HG03571 (cell line): ENCODE results near the gene PTPRN2.
"Not testable (repeated sequence)": the region's sequence is repeated elsewhere in the genome, so short reads cannot be mapped to it uniquely, and the experiment has no call there.

ENCODE experiments used
- ATAC-seq: cut with Tn5 transposase; IDR thresholded peaks from one replicate; pipeline ENCODE4 v1.9.1; 2021; ENCODE audit not compliant: unreplicated experiment

The PTPRN2 gene

DNA sequence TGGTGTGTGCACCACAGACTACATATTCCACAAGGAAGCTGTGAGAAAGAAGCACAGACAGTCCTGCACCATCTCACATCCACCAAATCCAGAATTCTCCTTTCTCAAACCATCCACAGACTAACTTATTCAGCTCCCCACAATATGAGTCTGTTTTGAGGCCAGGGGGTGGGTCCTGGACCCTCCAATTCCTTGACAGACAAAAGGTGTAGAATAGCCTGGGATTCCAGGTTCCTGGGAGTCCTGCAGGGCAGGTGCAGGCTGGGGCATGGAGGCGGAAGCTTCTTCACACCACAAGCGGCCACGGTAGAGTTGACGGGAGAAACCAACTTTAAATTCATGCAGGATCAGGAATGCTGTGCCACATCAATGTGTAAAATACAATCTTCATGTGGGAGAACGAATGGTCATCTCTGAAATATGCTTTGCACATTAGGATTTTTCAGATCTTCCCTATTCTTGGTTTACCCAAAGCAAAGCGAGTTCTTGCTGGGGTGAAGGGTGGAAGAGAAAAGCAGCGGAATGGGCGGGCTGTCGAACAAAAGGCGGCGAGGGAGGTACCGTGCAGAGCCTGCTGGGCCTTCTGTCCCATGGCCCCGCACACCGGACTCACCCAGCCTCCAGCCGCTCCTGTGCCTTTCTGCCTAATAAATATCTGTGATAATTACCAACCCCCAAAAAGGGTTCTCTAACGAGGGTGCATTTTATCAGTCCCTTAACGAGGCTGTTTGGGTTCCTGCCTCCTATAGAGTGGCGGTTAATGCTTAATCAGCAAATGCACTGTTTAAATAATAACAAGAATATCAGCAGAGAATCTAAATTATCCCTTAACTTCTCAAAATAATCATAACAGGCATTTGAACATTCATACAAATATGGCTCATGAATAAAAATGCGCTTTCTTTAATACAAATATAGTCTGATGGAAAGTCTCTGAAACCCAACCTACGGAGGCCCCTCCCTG is 736.9 kb downstream of the PTPRN2 start:
- no peak for ATAC-seq

DNA sequence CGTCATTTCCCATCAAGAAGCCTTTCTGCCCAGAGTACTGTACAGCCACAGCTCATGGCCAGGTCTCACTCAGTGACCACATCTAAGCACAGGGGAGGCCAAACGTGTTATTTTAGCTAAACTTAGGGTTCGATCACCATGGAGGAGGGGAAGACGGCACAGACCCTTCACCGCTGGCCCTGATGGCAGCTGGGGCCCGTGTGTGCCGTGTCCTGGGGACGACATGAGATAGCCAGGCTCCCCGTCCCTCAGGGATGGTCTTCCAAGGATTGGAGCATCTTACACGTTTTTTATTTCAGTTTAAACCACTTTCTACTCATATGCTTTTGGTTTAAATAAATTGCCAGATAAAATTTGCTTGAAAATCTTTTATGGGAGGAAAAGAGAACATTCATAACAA is 737.9 kb downstream of the PTPRN2 start:
- ATAC-seq = no peak

DNA sequence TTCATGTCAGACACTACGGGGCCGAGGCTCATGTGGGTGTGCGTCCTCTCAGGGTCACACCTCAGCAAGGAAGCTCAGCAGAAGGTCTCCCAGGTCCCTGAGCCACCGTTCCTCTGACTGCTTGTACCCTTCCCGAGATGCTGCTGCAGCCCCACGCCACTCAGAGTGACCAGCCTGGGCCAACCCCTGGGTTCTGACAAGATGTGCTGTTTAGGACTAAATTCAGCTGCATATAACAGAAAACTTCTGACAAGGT is 738.4 kb downstream of the PTPRN2 start:
- ATAC-seq = no peak

DNA sequence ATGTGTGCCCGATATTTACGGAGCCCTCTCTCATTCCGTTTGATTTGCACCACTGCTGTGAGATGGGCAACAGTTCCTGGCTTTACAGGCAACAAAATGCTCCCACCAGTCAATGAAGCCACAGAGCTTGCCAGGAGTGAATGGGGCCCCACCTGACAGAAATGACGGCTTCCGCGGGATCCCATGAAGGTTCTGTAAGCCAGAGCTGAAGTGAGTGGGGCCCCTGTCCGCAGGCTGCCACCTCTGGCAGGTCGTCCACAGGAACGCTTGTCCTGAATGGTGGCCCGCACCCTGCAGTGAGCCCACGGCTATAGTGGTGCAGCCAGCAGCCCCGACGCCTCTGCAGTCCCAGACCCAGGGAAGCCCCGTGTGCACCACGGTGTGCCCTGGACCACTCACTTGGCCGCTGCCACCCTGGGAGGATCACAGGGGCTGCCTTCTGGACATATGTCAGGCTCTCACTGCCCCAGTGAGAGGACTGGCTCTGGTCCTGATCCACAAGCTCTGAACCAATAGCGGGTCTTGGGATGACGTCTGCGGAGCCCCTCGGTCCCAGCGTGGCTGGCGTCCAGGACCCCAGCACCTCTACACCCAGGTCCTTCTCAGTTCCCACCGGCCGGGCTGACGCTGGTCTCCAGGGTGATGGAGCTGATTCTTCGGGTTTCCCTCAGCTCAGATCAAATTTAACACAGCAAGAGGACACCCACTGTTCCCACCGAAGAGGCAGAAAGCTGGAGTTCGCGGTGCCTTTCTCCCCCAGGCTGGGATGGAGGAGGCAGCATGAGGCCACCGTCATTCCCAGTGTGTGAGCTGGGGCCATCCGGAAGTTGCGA is 738.9 kb downstream of the PTPRN2 start:
- no peak for ATAC-seq

DNA sequence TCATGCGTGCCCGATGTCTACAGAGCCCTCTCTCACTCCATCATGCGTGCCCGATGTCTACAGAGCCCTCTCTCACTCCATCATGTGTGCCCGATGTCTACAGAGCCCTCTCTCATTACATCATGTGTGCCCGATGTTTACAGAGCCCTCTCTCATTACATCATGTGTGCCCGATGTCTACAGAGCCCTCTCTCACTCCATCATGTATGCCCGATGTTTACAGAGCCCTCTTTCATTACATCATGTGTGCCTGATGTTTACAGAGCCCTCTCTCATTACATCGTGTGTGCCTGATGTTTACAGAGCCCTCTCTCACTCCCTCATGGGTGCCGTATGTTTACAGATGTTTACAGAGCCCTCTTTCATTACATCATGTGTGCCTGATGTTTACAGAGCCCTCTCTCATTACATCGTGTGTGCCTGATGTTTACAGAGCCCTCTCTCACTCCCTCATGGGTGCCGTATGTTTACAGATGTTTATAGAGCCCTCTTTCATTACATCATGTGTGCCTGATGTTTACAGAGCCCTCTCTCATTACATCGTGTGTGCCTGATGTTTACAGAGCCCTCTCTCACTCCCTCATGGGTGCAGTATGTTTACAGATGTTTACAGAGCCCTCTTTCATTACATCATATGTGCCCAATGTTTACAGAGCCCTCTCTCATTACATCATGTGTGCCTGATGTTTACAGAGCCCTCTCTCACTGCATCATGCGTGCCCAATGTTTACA is 739.7 kb downstream of the PTPRN2 start:
- not testable (repeated sequence) for ATAC-seq

DNA sequence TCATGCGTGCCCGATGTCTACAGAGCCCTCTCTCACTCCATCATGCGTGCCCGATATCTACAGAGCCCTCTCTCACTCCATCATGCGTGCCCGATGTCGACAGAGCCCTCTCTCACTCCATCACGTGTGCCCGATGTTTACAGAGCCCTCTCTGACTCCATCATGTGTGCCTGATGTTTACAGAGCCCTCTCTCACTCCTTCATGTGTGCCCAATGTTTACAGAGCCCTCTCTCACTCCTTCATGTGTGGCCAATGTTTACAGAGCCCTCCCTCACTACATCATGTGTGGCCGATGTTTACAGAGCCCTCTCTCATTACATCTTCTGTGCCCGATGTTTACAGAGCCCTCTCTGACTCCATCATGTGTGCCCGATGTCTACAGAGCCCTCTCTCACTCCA is 740.9 kb downstream of the PTPRN2 start:
- not testable (repeated sequence) for ATAC-seq

DNA sequence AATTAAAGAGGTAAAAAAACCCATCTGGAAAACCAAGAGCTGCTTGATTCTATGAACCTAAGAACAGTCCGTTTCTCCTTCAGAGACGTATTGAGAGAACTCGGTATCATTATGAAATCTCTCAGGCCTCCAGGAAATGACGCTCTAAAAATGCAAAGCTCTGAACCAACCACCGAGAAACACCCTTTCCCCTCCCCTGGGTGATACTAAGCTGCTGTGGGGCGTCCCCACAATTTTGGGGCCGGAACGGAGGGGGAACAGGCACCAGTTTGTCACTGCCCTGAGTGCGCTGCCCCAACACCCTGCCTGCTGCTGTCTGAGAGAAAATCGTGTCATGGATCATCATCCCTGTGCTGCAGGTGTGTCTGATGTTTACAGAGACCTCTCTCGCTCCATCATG is 741.4 kb downstream of the PTPRN2 start:
- no peak for ATAC-seq

DNA sequence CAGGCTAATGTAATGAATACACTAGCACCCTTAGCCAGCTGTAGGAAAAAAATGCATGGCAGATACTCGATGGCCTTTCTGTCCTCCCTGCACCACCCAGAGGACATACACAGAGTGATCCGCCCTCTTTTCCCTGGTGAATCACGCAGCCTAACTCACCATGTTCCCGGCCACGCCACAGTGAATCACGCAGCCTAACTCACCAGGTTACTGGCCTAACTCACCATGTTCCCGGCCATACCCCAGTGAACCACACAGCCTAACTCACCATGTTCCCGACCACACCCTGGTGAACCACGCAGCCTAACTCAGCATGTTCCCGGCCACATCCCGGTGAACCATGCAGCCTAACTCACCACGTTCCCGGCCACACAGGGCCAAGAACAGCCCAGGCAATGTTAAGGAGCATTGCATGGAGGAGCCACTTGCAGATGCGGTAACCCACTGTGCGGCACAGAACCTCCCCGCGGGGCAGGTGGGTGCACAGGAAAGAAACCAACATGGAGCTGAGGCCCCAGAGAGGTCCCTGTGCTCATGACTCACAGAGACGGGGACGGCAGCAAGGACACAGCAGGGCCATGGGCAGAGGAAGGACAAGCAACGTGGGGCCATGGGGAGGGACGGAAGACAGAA is 742.3 kb downstream of the PTPRN2 start:
- ATAC-seq = no peak

DNA sequence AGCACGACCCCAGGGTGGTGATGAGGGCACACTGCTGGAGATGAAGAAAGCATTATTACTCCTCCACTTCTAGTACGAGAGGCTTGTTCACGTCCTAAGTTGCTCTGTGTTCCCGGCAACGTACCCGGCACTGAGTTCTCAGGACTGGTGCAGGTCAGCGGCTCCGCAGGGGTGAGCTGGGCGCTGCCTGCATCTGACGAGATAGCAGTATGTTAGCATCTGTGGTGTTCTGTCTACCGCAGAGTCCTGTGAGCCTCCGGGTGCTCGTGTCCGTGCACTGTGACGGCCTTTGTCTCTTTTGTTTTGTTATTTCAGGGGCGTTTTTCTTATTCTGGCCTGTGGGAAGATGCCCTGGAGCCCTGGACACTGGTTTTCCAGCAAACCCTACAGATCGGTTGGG is 743.0 kb downstream of the PTPRN2 start:
- no peak for ATAC-seq

DNA sequence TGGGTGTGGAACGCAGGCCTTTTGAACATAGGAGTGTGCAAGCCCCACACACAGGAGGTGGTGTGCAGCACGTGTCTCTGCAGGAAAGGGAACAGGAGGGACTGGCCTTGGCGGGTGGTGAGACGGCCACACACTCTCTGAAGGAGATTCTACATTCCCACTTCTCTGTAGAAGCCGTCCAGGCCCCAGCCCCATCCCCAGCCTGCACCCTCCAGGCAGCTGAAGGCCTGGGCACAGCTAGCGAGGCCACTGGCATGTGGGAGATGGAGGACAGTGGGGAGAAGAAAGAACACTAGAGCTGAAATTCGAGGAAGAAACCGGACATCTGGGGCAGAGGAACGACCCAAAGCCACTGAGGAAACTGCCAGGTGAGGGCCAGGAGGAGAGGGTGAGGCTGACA is 743.5 kb downstream of the PTPRN2 start:
- ATAC-seq = no peak

DNA sequence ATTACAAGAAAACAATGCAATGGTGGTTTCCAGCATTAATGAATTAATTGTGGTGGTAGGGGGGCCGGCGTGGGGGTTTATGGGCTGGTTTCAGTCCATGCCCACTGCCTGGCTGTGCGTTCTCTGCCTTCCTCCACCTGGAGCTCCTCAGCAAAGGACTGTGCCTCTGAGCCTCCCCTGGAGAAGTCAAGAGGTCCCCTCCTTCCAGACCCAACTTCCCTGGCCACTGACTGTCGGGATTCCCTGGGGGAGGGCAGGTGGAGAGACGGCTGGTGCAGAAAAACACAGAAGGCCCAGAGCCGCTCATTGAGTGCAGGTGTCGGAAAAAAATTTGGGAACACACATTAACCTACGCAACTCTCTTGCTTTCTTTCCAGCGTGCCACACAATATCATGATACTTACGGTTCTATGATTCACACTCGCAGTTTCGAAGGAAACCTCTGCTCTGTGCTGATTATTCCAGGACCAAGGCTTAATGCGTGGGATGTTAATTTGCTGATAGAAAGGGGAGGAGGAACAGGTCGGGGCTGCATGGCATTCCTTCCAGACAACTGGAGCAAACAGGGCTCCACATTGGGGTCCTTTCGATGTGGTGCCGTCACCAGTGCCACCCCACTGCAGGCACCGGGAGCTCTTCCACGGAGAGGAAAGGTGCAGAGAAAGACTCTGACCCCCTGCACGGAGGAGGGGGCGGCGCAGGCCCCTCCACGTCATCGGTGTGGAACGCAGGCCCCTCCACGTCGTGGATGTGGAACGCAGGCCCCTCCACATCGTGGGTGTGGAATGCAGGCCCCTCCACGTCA is 744.1 kb downstream of the PTPRN2 start:
- no peak for ATAC-seq

DNA sequence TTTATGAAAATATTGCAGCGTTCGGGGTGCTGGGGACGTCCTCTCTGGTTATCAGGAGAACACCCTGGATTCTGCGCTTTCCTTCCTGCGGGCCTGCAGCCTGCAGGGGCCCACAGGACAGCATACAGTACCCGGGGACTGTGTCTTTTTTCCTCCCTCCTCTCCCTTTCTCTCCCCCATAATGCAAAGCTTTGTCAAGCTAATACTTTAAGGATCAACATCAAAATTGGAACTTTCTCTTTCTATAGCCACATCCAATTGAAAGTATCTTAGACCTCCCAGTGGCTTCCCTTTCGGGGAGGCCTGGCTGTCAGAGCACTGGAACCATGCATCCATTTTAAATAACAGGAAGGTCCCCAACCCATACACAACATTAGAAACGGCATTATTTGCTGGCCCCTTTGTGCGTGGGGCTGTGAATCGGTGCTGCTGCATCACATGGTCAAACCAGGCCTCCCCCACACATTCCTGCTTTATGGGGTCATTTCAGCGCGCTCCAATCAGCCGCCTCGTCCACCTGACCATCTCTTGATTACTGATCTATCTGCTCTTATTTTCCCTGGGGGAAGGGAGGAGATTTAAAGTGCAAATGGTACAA is 745.8 kb downstream of the PTPRN2 start:
- ATAC-seq = no peak

DNA sequence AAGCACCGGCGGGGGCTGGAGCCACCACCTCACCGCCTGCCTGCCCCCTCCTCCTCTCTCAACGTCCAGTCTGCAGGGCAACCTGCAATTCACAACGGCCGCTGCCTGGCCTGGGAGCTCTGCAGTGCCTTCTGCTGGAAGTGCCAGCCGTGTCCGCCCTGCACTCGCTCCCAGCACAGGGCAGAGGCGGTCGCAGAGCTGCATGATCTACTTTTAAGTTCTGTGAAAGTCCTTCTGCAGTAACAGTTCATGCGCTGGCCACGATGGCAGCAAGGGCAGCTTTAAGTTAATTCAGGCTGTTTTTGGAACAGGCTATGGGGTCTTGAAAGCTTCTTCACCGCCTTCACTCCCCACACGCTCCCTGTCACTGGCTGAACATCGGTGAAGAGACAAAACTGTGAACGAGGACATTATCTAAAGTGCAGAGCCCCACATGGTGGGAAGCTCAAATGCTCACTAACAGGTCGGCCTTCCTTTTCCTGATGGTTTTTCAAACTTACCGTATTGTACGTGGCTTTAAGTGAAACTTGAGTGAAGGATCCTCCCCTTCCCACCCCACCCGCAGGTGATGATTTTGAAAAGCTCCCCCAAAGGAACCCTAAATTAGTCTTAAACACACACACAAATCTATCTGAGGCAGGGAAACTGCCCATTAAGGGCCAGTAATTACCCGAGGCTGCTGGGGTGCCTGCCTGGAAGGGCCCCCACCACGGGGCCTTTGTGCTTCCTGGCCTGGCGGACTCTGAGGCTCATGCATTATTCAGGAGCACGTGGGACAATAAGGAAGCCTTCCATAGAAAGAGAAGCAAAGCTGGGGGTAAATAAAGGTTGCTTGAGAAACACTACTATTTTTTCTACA is 746.5 kb downstream of the PTPRN2 start:
- ATAC-seq = no peak

DNA sequence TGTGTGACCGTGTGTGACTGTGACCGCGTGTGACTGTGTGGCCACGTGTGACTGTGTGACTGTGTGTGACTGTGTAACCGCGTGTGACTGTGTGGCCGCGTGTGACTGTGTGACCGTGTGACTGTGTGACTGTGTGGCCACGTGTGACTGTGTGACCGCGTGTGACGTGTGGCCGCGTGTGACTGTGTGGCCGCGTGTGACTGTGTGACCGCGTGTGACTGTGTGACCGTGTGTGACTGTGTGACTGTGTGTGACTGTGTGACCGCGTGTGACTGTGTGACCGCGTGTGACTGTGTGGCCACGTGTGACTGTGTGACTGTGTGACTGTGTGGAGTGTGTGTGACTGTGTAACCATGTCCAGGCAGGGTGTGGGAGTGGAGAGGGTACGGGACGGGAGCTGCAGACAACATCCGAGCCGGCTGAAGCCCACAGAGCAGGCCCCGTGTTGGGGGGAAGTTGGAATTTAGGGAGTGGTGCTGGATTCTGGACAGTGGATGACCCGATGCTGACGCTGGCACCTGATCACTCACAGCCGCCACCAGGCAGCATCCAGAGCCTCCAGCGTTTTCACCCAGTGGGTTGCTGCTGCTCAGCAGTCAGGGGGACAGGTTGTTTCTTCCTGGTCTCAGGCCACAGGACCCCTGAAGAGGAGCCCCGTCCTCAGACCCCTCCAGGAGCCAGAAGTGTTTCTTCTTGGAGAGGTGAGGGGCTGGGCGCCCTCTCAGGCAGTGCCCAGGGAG is 747.3 kb downstream of the PTPRN2 start:
- no peak for ATAC-seq

DNA sequence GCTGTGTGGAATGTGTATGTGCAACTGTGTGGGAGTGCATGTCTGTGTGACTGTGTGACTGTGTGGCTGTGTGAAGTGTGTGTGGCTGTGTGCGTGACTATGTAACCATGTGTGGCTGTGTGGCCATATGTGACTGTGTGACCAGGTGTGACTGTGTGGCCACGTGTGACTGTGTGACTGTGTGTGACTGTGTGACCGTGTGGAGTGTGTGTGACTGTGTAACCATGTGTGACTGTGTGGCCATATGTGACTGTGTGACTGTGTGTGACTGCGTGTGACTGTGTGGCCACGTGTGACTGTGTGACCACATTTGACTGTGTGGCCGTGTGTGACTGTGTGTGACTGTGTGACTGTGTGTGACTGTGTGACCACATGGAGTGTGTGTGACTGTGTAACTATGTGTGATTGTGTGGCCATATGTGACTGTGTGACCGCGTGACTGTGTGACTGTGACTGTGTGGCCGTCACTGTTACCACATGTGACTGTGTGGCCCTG is 747.9 kb downstream of the PTPRN2 start:
- no peak for ATAC-seq

DNA sequence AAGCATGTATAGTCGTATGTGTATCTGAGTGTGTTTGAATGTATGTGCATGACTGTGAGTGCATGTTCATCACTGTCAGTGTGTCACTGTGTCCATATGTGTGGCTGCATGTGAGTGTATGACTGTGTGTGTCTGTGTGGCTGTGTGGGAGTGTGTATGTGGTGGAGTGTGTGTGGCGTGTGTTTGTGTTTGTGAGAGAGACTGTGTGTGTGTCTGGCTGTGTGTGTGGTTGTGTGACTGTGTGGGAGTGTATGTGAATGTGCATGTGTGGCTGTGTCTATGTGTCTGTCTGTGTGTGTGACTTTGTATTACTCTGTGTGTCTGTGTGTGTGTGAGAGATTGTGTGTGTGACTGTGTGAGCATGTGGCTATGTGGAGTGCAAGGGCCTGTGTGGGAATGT is 748.4 kb downstream of the PTPRN2 start:
- no peak for ATAC-seq

DNA sequence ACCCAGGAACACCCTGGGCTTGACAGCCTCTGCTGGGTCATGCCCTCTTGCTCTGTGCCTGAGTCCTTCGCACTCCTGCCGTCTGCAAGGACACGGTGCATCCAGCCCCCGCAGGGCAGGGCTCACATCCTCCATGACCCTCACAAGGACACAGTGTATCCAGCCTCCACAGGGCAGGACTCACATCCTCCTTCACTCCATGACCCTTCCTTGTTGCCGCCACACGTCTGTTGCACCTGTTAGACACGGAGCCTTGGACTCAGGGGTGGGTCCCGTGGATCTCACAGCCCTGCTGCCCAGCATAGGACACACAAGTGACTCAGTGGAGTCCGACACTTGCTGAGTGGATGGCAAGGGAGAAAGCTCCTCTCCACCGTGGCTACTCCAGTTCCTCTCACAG is 750.1 kb downstream of the PTPRN2 start:
- no peak for ATAC-seq

DNA sequence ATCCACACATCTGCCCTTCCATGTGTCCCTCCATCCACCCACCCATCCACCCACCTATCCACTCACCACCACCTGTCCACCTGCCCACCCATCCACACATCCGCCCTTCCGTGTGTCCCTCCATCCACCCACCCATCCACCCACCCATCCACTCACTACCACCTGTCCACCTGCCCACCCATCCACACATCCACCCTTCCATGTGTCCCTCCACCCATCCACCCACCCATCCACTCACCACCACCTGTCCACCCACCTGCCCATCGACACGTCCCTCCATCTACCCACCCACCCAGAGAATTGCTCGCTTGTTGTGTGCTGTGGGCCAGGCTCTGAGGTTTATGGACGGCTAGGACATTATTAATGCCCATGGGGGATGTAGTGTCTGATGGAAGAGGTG is 750.6 kb downstream of the PTPRN2 start:
- no peak for ATAC-seq
